Esophagus (tissue), 2 donors: ENCODE data around the gene NCS1. TPM values are rescaled to one million over a fixed set of nuclear protein-coding genes. Genes with fewer than 3 reads are reported as not detected.
"Not testable (repeated sequence)": the region's sequence is repeated elsewhere in the genome, so short reads cannot be mapped to it uniquely, and the experiment has no call there.

Experiments used
- H3K27ac ChIP-seq, 2 donors: one replicate each; pipeline ENCODE4 v1.5.1; 2013; ENCODE audit warnings: low read depth in 2 of 2, mild to moderate bottlenecking in 2 of 2, inconsistent platforms in 1 of 2, low read length in 1 of 2, moderate library complexity in 1 of 2
- H3K27me3 ChIP-seq, 2 donors: one replicate each; pipeline ENCODE4 v1.6.1; 2013; ENCODE audit warnings: low read length in 2 of 2, control low read depth in 1 of 2, mild to moderate bottlenecking in 1 of 2; ENCODE audit not compliant: insufficient read depth in 2 of 2, control insufficient read depth in 1 of 2
- H3K36me3 ChIP-seq, 2 donors: one replicate each; pipeline ENCODE4 v1.6.1; 2013; ENCODE audit warnings: low read length in 1 of 2; ENCODE audit not compliant: control insufficient read depth in 2 of 2, insufficient read depth in 2 of 2
- H3K4me1 ChIP-seq, 2 donors: one replicate each; pipeline ENCODE4 v1.6.1; 2013; ENCODE audit warnings: low read length in 1 of 2; ENCODE audit not compliant: control insufficient read depth in 2 of 2, insufficient read depth in 2 of 2
- H3K4me3 ChIP-seq, 2 donors: one replicate each; pipeline ENCODE4 v1.5.1; 2013; ENCODE audit warnings: low read length in 2 of 2, mild to moderate bottlenecking in 2 of 2, low read depth in 1 of 2, moderate library complexity in 1 of 2
- H3K9me3 ChIP-seq, 2 donors: one replicate each; pipeline ENCODE4 v1.6.1; 2013; ENCODE audit warnings: mild to moderate bottlenecking in 2 of 2, low read depth in 1 of 2, low read length in 1 of 2, moderate library complexity in 1 of 2; ENCODE audit not compliant: control insufficient read depth in 2 of 2, insufficient read depth in 1 of 2
- WGBS, 2 donors: extraction: QIAGEN DNeasy Blood & Tissue Kit; methylation state at CpG; one replicate each; pipeline ENCODE4 v1.1.7; 2013; 5-methylcytosine and 5-hydroxymethylcytosine counted together
- polyA plus RNA-seq, 2 donors: library from polyadenylated mRNA; stranded (reverse); fragments of 200-250 nt; gene quantifications; one replicate each; pipeline ENCODE4 v1.2.3, GENCODE V29; 2013
- donor health status: healthy with polysubstance abuse.
- donor health status: Bipolar disorder and iron deficiency.

NCS1 gene
- polyA plus RNA-seq, 2 donors: 12.8 to 16.4 TPM

- Histone ChIP-seq H3K27me3 (peaks cover 3 to 7% of the 10 kb centered on the region in 2 donors), H3K4me1 (peaks cover 0 to 13% of the 10 kb centered on the region in 2 donors), H3K4me3 (peak overlapping the region in 1 of 2 donors; percentile 17), H3K36me3 (no peaks in the 10 kb centered on the region), H3K9me3 (no peaks in the 10 kb centered on the region), H3K27ac (peak overlapping the region; percentile 38 to 48)
- WGBS, 2 donors: 33 to 36% methylated on average over 41 of the region's 41 CpGs
Observed at GRCh38 chr9:130266236-130267098, 94.3 kb downstream of the NCS1 start.

GRCh38 chr9:130267930-130268329 is 95.7 kb downstream of the NCS1 start:
- Histone ChIP-seq H3K4me3 (no peak overlapping the region), H3K27ac (peak overlapping the region; percentile 59 to 66), H3K4me1 (peaks cover 0 to 13% of the 10 kb centered on the region in 2 donors), H3K9me3 (no peaks in the 10 kb centered on the region), H3K36me3 (no peaks in the 10 kb centered on the region), H3K27me3 (peaks cover 3 to 7% of the 10 kb centered on the region in 2 donors)
- WGBS, 2 donors: 84 to 93% methylated on average over 5 of the region's 5 CpGs

DNA sequence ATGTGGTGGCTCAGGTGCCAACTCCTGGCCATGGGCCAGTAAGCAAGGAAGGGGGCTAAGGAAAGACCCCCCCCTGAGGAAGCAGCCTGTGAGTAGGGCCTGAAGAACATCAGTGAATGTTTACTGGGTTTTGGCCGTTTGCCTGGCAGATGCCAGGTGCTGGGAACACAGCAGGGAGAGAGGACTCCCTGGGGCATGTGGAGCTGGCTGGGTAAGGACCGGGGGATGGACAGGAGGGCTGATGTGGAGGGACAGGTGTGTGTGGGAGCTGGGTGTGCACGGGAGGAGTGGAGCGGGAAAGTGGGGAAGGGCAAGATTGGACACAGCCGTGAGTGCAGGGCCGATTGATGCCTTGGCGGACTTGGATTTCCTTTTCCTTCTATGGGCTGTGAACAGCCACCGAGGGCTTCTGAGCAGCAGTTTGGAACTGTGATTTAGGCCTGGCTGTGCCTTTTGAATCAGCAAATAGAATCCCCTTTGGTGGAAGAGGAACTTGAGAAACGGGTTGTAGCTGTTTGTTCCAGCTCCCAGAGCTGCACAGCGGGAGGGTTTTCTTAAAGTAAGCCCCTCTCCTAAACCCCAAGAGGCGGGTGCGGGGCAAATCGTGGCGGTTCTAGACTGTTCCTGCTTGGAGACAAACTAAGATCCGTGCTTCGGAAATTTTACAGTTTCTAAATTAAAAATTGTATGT is 96.5 kb downstream of the NCS1 start:
- Histone ChIP-seq H3K27ac (peak overlapping the region; percentile 59 to 66), H3K9me3 (no peaks in the 10 kb centered on the region), H3K4me1 (peaks cover 0 to 13% of the 10 kb centered on the region in 2 donors), H3K27me3 (peaks cover 3 to 7% of the 10 kb centered on the region in 2 donors), H3K4me3 (no peak overlapping the region), H3K36me3 (no peaks in the 10 kb centered on the region)
- WGBS, 2 donors: 38 to 41% methylated on average over 16 of the region's 16 CpGs

- Histone ChIP-seq H3K4me1 (no peaks in the 10 kb centered on the region), H3K36me3 (no peaks in the 10 kb centered on the region), H3K4me3 (no peak overlapping the region), H3K27me3 (peaks cover 1 to 2% of the 10 kb centered on the region in 2 donors), H3K9me3 (no peaks in the 10 kb centered on the region), H3K27ac (peak overlapping the region; percentile 8 to 51)
- 69 to 74% methylated on average over 6 of the region's 6 CpGs for WGBS, 2 donors
Observed at GRCh38 chr9:130271473-130271872, 99.3 kb downstream of the NCS1 start.

- H3K4me1 ChIP-seq: no peaks in the 10 kb centered on the region
- H3K36me3 ChIP-seq: no peaks in the 10 kb centered on the region
- H3K27me3 ChIP-seq: no peaks in the 10 kb centered on the region
- H3K9me3 ChIP-seq: no peaks in the 10 kb centered on the region
- H3K4me3 ChIP-seq: no peak overlapping the region
- H3K27ac ChIP-seq: no peak overlapping the region
- WGBS, 2 donors: 79 to 87% methylated on average over 9 of the region's 9 CpGs
Observed at GRCh38 chr9:130275156-130275555, 103.0 kb downstream of the NCS1 start.

DNA sequence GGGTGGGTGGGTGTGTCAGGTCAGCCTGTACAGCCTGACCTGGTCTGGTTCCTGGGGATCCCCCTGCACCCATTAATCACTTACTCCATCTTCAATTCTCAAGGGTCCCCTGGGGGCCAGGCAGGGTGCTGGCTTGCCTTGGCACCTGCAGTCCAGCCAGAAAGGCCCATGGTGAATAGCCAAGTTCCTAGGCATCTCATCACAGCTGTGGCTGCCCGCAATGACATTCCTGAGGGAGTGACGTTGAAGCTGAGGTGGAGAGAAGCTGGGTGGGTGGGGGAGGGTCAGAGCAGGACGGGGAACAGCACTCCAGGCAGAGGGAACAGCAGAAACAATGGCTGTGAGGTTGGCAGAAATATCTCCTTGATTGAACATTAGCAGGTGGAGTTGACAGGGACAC is 103.9 kb downstream of the NCS1 start:
- Histone ChIP-seq H3K9me3 (no peaks in the 10 kb centered on the region), H3K27me3 (no peaks in the 10 kb centered on the region), H3K4me3 (no peak overlapping the region), H3K36me3 (no peaks in the 10 kb centered on the region), H3K27ac (no peak overlapping the region), H3K4me1 (no peaks in the 10 kb centered on the region)
- WGBS, 2 donors: 58 to 64% methylated on average over 3 of the region's 3 CpGs

- Histone ChIP-seq H3K27ac (no peak overlapping the region), H3K27me3 (no peaks in the 10 kb centered on the region), H3K36me3 (no peaks in the 10 kb centered on the region), H3K4me3 (no peak overlapping the region), H3K9me3 (no peaks in the 10 kb centered on the region), H3K4me1 (no peaks in the 10 kb centered on the region)
- WGBS, 2 donors: 85 to 86% methylated on average over 11 of the region's 11 CpGs
Observed at GRCh38 chr9:130276955-130277354, 104.8 kb downstream of the NCS1 start.

DNA sequence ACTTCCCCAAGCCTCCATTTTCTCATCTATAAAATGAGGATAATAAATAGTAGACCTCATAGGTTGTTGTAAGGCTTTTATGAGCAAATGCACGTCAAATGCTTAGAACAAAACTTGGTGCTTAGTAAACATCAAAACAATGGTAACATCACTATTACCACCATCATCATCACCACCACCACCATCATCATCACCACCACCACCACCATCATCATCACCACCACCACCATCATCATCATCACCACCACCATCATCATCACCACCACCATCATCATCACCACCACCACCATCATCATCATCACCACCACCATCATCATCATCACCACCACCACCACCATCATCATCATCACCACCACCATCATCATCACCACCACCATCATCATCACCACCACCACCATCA is 105.3 kb downstream of the NCS1 start:
- H3K36me3 ChIP-seq, H3K27me3 ChIP-seq, H3K9me3 ChIP-seq, H3K27ac ChIP-seq, H3K4me3 ChIP-seq, H3K4me1 ChIP-seq: not testable (repeated sequence)
- whole genome bisulfite sequencing, 2 donors: 91 to 96% methylated on average over 1 of the region's 1 CpG

DNA sequence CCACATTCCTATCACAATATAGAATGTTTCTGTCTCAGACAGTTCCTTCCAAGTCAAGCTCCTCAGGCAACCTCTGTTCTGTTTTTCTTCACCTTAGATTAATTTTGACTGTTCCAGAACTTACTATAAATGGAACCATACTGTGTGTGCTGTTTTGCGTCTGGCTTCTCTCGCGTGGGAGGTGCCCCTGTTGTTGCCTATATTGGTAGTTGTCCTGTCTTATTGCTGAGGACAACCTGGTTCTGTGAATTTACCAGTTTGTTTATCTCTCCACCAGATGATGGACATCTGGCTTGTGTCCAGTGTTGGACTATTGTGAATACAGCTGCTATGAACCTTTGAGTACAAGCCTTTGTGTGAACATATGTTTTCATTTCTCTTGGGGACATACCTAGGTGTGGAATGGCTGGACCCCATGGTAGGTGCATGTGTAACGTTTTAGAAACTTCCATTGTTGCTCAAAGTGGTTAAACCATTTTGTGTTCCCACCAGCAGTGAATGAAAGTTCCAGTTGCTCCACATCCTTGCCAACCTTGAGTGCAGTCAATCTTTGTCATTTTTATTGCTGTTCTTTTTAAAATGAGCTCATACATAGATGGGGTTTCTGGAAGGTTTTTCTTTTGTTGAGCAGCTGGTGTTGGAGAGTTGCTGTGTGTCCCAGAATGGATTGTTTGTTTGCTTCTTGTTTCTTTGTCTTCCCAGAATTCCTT is 111.5 kb downstream of the NCS1 start:
- Histone ChIP-seq H3K27me3 (no peaks in the 10 kb centered on the region), H3K27ac (no peak overlapping the region), H3K9me3 (no peaks in the 10 kb centered on the region), H3K36me3 (peaks cover 0 to 4% of the 10 kb centered on the region in 2 donors), H3K4me1 (peaks cover 3 to 4% of the 10 kb centered on the region in 2 donors), H3K4me3 (no peak overlapping the region)
- 76 to 83% methylated on average over 4 of the region's 4 CpGs for WGBS, 2 donors
